GM19025 (cell line): Measurements from ENCODE around the gene SHISA5.

Source experiments
- ATAC-seq: cut with Tn5 transposase; IDR thresholded peaks from one replicate; pipeline ENCODE4 v1.9.1; 2021; ENCODE audit warnings: mild to moderate bottlenecking, low read depth, moderate library complexity; ENCODE audit not compliant: unreplicated experiment

Gene SHISA5

GRCh38 chr3:48419597-48419996 is 84.4 kb downstream of the SHISA5 start:
- ATAC-seq: no peak

- ATAC-seq: no peak
These were observed 84.8 kb downstream of the SHISA5 start for GRCh38 chr3:48419149-48419548.

DNA sequence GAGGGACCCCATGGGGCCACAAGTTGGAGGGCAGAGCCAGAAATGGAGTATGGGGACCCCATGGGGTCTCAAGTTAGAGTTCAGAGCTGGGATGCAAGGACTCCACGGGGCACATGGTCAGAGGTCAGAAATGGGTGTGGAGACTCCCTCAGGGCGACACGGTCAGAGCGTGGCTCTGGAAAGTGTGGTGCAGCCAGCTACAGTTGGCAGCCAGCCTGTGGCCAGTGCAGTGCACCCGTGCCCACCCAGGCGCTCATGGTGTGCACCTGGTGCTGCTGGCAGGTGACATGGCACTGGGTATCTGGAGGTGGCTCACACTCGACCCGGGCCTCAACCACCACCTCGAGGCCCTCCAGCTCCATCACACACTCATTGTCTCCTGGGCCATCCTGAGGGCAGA is 85.3 kb downstream of the SHISA5 start:
- no peak for ATAC-seq

DNA sequence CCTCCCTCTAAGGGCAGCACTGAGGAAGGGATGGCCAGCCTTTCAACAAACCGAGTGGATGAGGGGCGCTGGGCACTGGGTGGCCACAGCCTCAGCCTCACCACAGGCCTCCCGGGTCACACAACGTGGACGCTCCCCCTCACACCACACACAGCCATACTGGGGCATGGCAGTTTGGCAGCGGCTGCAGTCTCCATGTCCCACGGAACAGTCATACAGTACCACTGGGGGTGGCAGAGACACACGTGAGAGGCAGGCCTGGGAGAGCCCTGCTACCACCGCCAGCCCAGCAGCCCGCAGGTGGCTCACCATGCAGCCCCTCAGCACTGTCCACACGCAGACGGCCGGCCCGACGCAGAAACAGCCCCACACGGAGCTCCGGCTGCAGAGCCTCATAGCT is 85.8 kb downstream of the SHISA5 start:
- ATAC-seq: no peak
